GM23338 (cell line): Measurements from ENCODE around the gene LRRC42. TPM values are rescaled to one million over a fixed set of nuclear protein-coding genes. Genes with fewer than 3 reads are reported as not detected.
"Not testable (repeated sequence)": the region's sequence is repeated elsewhere in the genome, so short reads cannot be mapped to it uniquely, and the experiment has no call there.

ENCODE experiments used
- ATAC-seq: fragments of 200-7000 bp; cut with Tn5 transposase; 3 replicates; pipeline ENCODE4 v1.9.1; 2020
- DNase-seq: peaks from one replicate; pipeline ENCODE4 v3.0.0-alpha.2; 2015; ENCODE audit warnings: low spot score
- H2AFZ ChIP-seq: fragments of 200-600 bp; sonication (generic); 2 replicates; pipeline ENCODE4 v1.8.0; 2016; ENCODE audit warnings: antibody characterized with exemption, mild to moderate bottlenecking, moderate library complexity
- H3F3A ChIP-seq: fragments of 200-600 bp; sonication (generic); replicated peaks from 2 replicates; pipeline ENCODE4 v1.8.0; 2017; ENCODE audit warnings: antibody characterized with exemption, mixed run types, low read depth
- H3K27ac ChIP-seq: fragments of 200-600 bp; sonication (generic); 2 replicates; pipeline ENCODE4 v1.6.1; 2016; ENCODE audit warnings: low read depth
- H3K27me3 ChIP-seq: fragments of 200-600 bp; sonication (generic); 2 replicates; pipeline ENCODE4 v1.8.0; 2016; ENCODE audit warnings: mild to moderate bottlenecking, mixed run types, moderate library complexity; ENCODE audit not compliant: insufficient read depth
- H3K36me3 ChIP-seq: fragments of 200-600 bp; sonication (generic); 2 replicates; pipeline ENCODE4 v1.8.0; 2016; ENCODE audit warnings: mild to moderate bottlenecking; ENCODE audit not compliant: insufficient read depth
- H3K4me1 ChIP-seq: fragments of 200-600 bp; sonication (generic); 2 replicates; pipeline ENCODE4 v1.8.0; 2016; ENCODE audit warnings: mild to moderate bottlenecking, moderate library complexity; ENCODE audit not compliant: insufficient read depth
- H3K4me2 ChIP-seq: fragments of 200-600 bp; sonication (generic); 2 replicates; pipeline ENCODE4 v1.7.1; 2017; ENCODE audit warnings: mixed run types
- H3K4me3 ChIP-seq: fragments of 200-600 bp; sonication (generic); 2 replicates; pipeline ENCODE4 v1.6.1; 2016; ENCODE audit warnings: mixed run types
- H3K79me2 ChIP-seq: fragments of 200-600 bp; sonication (generic); replicated peaks from 2 replicates; pipeline ENCODE4 v1.8.0; 2017; ENCODE audit warnings: mild to moderate bottlenecking; ENCODE audit not compliant: insufficient read depth
- H3K9me2 ChIP-seq: fragments of 200-600 bp; sonication (generic); 2 replicates; pipeline ENCODE4 v1.8.0; 2017; ENCODE audit not compliant: insufficient read depth
- H4K20me1 ChIP-seq: fragments of 200-600 bp; sonication (generic); replicated peaks from 2 replicates; pipeline ENCODE4 v1.8.0; 2017; ENCODE audit warnings: mild to moderate bottlenecking; ENCODE audit not compliant: insufficient read depth
- H3K27ac Mint-ChIP-seq: 2 replicates; pipeline ENCODE4 v1.8.0; 2020; ENCODE audit warnings: inconsistent platforms, mild to moderate bottlenecking, moderate library complexity, mixed read lengths
- H3K27me3 Mint-ChIP-seq: 3 replicates; pipeline ENCODE4 v1.8.0; 2022; ENCODE audit warnings: low read depth, mild to moderate bottlenecking, moderate library complexity, mixed read lengths, inconsistent platforms; ENCODE audit not compliant: insufficient read depth, poor library complexity
- H3K36me3 Mint-ChIP-seq: 3 replicates; pipeline ENCODE4 v1.8.0; 2021; ENCODE audit warnings: low read depth, mild to moderate bottlenecking, inconsistent platforms, moderate library complexity, mixed read lengths
- H3K4me1 Mint-ChIP-seq: 3 replicates; pipeline ENCODE4 v1.8.0; 2020; ENCODE audit warnings: mild to moderate bottlenecking, inconsistent platforms, mixed read lengths
- H3K4me3 Mint-ChIP-seq: 3 replicates; pipeline ENCODE4 v1.8.0; 2021; ENCODE audit warnings: moderate library complexity, mild to moderate bottlenecking, inconsistent platforms, mixed read lengths
- H3K9me3 Mint-ChIP-seq: 3 replicates; pipeline ENCODE4 v1.8.0; 2020; ENCODE audit warnings: moderate library complexity, mild to moderate bottlenecking, inconsistent platforms, mixed read lengths
- CREB1 ChIP-seq: fragments of 250-450 bp; sonication (Bioruptor Pico); IDR thresholded peaks from 2 replicates; pipeline ENCODE4 v1.5.0; 2020; ENCODE audit warnings: low read depth, mild to moderate bottlenecking, moderate library complexity
- CTCF ChIP-seq, 2 experiments: fragments of 200-600 bp in 1 of 2; sonication (generic) in 1 of 2; conservative IDR thresholded peaks; 2 replicates each; pipeline versions ENCODE4 v1.5.1 to v1.6.1; 2016 to 2017; ENCODE audit warnings: antibody characterized with exemption in 2 of 2, low read depth in 2 of 2, mild to moderate bottlenecking in 2 of 2, moderate library complexity in 1 of 2
- ETS1 ChIP-seq: IDR thresholded peaks from 2 replicates; pipeline ENCODE4 v1.6.1; 2016; ENCODE audit warnings: antibody characterized with exemption
- EZH2 ChIP-seq: fragments of 200-600 bp; sonication (generic); IDR thresholded peaks from one replicate; pipeline ENCODE4 v1.8.0; 2017; ENCODE audit warnings: antibody characterized with exemption, mild to moderate bottlenecking, low read depth; ENCODE audit not compliant: unreplicated experiment
- EZH2phosphoT487 ChIP-seq: fragments of 200-600 bp; sonication (generic); IDR thresholded peaks from one replicate; pipeline ENCODE4 v1.8.1; 2018; ENCODE audit warnings: antibody characterized with exemption; ENCODE audit not compliant: unreplicated experiment
- JUNB ChIP-seq: IDR thresholded peaks from one replicate; pipeline ENCODE4 v1.6.1; 2016; ENCODE audit warnings: antibody characterized with exemption; ENCODE audit not compliant: unreplicated experiment
- NANOG ChIP-seq: IDR thresholded peaks from 2 replicates; pipeline ENCODE4 v1.6.1; 2016; ENCODE audit warnings: antibody characterized with exemption, borderline replicate concordance
- POLR2AphosphoS5 ChIP-seq: IDR thresholded peaks from 2 replicates; pipeline ENCODE4 v1.6.1; 2016; ENCODE audit warnings: antibody characterized with exemption, low read depth
- STAT1 ChIP-seq: IDR thresholded peaks from one replicate; pipeline ENCODE4 v1.6.1; 2016; ENCODE audit warnings: antibody characterized with exemption; ENCODE audit not compliant: unreplicated experiment
- ZNF331 ChIP-seq: fragments of 250-450 bp; sonication (Bioruptor Pico); IDR thresholded peaks from 2 replicates; pipeline ENCODE4 v1.5.0; 2020; ENCODE audit warnings: low read depth, mild to moderate bottlenecking, moderate library complexity
- polyA plus RNA-seq: library from polyadenylated mRNA; unstranded; fragments of >200 nt; fragmentation: Nextera tagmentation; extraction: Ambion mirVana; gene quantifications from 2 replicates; pipeline ENCODE4 v1.2.1, GENCODE V29; 2016
- total RNA-seq: library from RNA; depleted of rRNA; stranded (reverse); fragments of >200 nt; shearing (Covaris generic); gene quantifications from 2 replicates; pipeline ENCODE4 v1.2.3, GENCODE V29; 2014

LRRC42 gene
- total and polyA plus RNA-seq, 2 experiments from 2014 or later: 25.9 to 48.1 TPM

- no peak for TF ChIP-seq EZH2phosphoT487
- no peak for TF ChIP-seq ETS1
- no peak for TF ChIP-seq ZNF331 (CRISPR knock-in tag)
- TF ChIP-seq EZH2: no peak
- TF ChIP-seq CREB1: no peak
- no peak for TF ChIP-seq JUNB
- TF ChIP-seq NANOG: no peak
Measured at GRCh38 chr1:53986458-53986857, 40.3 kb downstream of the LRRC42 start (continued).

GRCh38 chr1:53987880-53988279 is 41.7 kb downstream of the LRRC42 start:
- Histone ChIP-seq H2AFZ (no peak overlapping the region), H3K4me2 (no peak overlapping the region), H3F3A (no peaks in the 10 kb centered on the region), H3K79me2 (no peaks in the 10 kb centered on the region), H3K4me3 (no peak overlapping the region), H3K9me2 (no peaks in the 10 kb centered on the region), H3K4me1 (peaks cover 5% of the 10 kb centered on the region; the same call in 1 of the 2 replicates), H3K27me3 (no peaks in the 10 kb centered on the region), H3K27ac (no peak overlapping the region), H3K36me3 (no peaks in the 10 kb centered on the region), H4K20me1 (no peaks in the 10 kb centered on the region)
- H3K4me1 Mint-ChIP-seq: peaks cover 3% of the 10 kb centered on the region; the same call in 2 of the 3 replicates
- ATAC-seq (no peak), DNase-seq (no peak)
- H3K4me3 Mint-ChIP-seq: no peak overlapping the region
- TF ChIP-seq NANOG: no peak
- no peak for TF ChIP-seq CTCF (conservative IDR thresholded peaks at IDR 0.05; ENCODE audit: low read depth in 2 of 2)
- no peak for TF ChIP-seq JUNB
- TF ChIP-seq CREB1: no peak
- TF ChIP-seq POLR2AphosphoS5: no peak
- H3K9me3 Mint-ChIP-seq: peaks cover 4% of the 10 kb centered on the region; the same call in 1 of the 3 replicates
- no peaks in the 10 kb centered on the region for H3K27me3 Mint-ChIP-seq
- H3K27ac Mint-ChIP-seq: no peak overlapping the region
- H3K36me3 Mint-ChIP-seq: no peaks in the 10 kb centered on the region

- no peak for TF ChIP-seq NANOG
- no peak for TF ChIP-seq CREB1
- TF ChIP-seq CTCF (conservative IDR thresholded peaks at IDR 0.05; ENCODE audit: low read depth in 2 of 2): peak; percentile 32 to 65; a peak in 3 of 4 replicates
- no peak for TF ChIP-seq STAT1
- no peaks in the 10 kb centered on the region for H3F3A ChIP-seq
- no peak overlapping the region for H3K4me2 ChIP-seq
- peaks cover 4% of the 10 kb centered on the region; the same call in 2 of the 3 replicates for H3K9me3 Mint-ChIP-seq
- H3K27me3 Mint-ChIP-seq: no peaks in the 10 kb centered on the region
- no peak overlapping the region for H2AFZ ChIP-seq
- H3K4me3 ChIP-seq: no peak overlapping the region
- no peaks in the 10 kb centered on the region for H3K79me2 ChIP-seq
- no peaks in the 10 kb centered on the region for H3K36me3 Mint-ChIP-seq
- peak; percentile 43 for DNase-seq
- no peaks in the 10 kb centered on the region for H3K4me1 Mint-ChIP-seq
- H3K27ac ChIP-seq: no peak overlapping the region
- no peaks in the 10 kb centered on the region for H3K9me2 ChIP-seq
- H4K20me1 ChIP-seq: no peaks in the 10 kb centered on the region
- ATAC-seq: peak; percentile 89
- no peaks in the 10 kb centered on the region for H3K4me1 ChIP-seq
- no peak overlapping the region for H3K4me3 Mint-ChIP-seq
- H3K27me3 ChIP-seq: no peaks in the 10 kb centered on the region
- no peaks in the 10 kb centered on the region for H3K36me3 ChIP-seq
- no peak overlapping the region for H3K27ac Mint-ChIP-seq
Measured at GRCh38 chr1:53992085-53992874, 46.1 kb downstream of the LRRC42 start.

- ATAC-seq, H3F3A ChIP-seq, H3K36me3 ChIP-seq, DNase-seq, H3K9me2 ChIP-seq, H3K4me3 Mint-ChIP-seq, H2AFZ ChIP-seq, H3K4me1 Mint-ChIP-seq, H3K27me3 ChIP-seq, H3K27me3 Mint-ChIP-seq, H3K9me3 Mint-ChIP-seq, H3K27ac Mint-ChIP-seq, H3K4me3 ChIP-seq, H3K79me2 ChIP-seq, H4K20me1 ChIP-seq, H3K27ac ChIP-seq, H3K4me2 ChIP-seq, H3K36me3 Mint-ChIP-seq, H3K4me1 ChIP-seq: not testable (repeated sequence)
Measured at GRCh38 chr1:53994516-53994915, 48.4 kb downstream of the LRRC42 start.
